Measurements from ENCODE around the gene ARHGEF39.

ARHGEF39 gene

GRCh38 chr9:35664531-35665470 lies at the start of gene ARHGEF39:
ARHGEF39 (minus strand) TSS chr9:35665195; CDS start chr9:35665169, 26 bp downstream.
- peak; percentile 44 to 60 for DNase-seq

- no peak for DNase-seq
These were observed 49.1 kb upstream of the ARHGEF39 start for GRCh38 chr9:35714123-35714522.

- DNase-seq, result no peak
These were observed 48.6 kb upstream of the ARHGEF39 start for GRCh38 chr9:35713578-35713977.

- no peak for DNase-seq
These were observed 47.9 kb upstream of the ARHGEF39 start for GRCh38 chr9:35712762-35713400.

- no peak for DNase-seq
These were observed 46.8 kb upstream of the ARHGEF39 start for GRCh38 chr9:35711501-35712428.

GRCh38 chr9:35710818-35711500 lies 46.0 kb upstream of the ARHGEF39 start:
- DNase-seq, result no peak

GRCh38 chr9:35708146-35708545 lies 43.2 kb upstream of the ARHGEF39 start:
- DNase-seq, result no peak

GRCh38 chr9:35706951-35707350 lies 42.0 kb upstream of the ARHGEF39 start:
- no peak for DNase-seq

GRCh38 chr9:35705836-35706430 lies 40.9 kb upstream of the ARHGEF39 start:
- DNase-seq, result no peak

- DNase-seq, result no peak
These were observed 40.4 kb upstream of the ARHGEF39 start for GRCh38 chr9:35705372-35705771.

GRCh38 chr9:35703906-35704672 lies 39.1 kb upstream of the ARHGEF39 start:
- DNase-seq, result no peak

GRCh38 chr9:35702696-35703095 lies 37.7 kb upstream of the ARHGEF39 start:
- no peak for DNase-seq

GRCh38 chr9:35700942-35701341 lies 35.9 kb upstream of the ARHGEF39 start:
- no peak for DNase-seq

GRCh38 chr9:35700031-35700430 lies 35.0 kb upstream of the ARHGEF39 start:
- DNase-seq, result no peak

- no peak for DNase-seq
These were observed 33.2 kb upstream of the ARHGEF39 start for GRCh38 chr9:35698231-35698630.

- no peak for DNase-seq
These were observed 32.5 kb upstream of the ARHGEF39 start for GRCh38 chr9:35697486-35697885.

GRCh38 chr9:35696520-35697215 lies 31.7 kb upstream of the ARHGEF39 start:
- DNase-seq, result peak in 1 of 2 experiments; percentile 53

GRCh38 chr9:35695943-35696401 lies 31.0 kb upstream of the ARHGEF39 start:
- no peak for DNase-seq

- no peak for DNase-seq
These were observed 26.8 kb upstream of the ARHGEF39 start for GRCh38 chr9:35691757-35692301.

- no peak for DNase-seq
These were observed 26.3 kb upstream of the ARHGEF39 start for GRCh38 chr9:35691334-35691650.

Data from SW 1271 (cell line).